ENCODE measurements around the gene ARL2BP. TPM values are rescaled to one million over a fixed set of nuclear protein-coding genes. Genes with fewer than 3 reads are reported as not detected.

ARL2BP gene
- total and polyA plus RNA-seq, 2 of the 13 experiments (the other 11 are each of a cell fraction or from before 2014, with no cell fraction given) = 64.3 to 67.6 TPM

GRCh38 chr16:57300387-57301125 is 55.5 kb downstream of the ARL2BP start (continued):
- TF ChIP-seq, protein P1, sequence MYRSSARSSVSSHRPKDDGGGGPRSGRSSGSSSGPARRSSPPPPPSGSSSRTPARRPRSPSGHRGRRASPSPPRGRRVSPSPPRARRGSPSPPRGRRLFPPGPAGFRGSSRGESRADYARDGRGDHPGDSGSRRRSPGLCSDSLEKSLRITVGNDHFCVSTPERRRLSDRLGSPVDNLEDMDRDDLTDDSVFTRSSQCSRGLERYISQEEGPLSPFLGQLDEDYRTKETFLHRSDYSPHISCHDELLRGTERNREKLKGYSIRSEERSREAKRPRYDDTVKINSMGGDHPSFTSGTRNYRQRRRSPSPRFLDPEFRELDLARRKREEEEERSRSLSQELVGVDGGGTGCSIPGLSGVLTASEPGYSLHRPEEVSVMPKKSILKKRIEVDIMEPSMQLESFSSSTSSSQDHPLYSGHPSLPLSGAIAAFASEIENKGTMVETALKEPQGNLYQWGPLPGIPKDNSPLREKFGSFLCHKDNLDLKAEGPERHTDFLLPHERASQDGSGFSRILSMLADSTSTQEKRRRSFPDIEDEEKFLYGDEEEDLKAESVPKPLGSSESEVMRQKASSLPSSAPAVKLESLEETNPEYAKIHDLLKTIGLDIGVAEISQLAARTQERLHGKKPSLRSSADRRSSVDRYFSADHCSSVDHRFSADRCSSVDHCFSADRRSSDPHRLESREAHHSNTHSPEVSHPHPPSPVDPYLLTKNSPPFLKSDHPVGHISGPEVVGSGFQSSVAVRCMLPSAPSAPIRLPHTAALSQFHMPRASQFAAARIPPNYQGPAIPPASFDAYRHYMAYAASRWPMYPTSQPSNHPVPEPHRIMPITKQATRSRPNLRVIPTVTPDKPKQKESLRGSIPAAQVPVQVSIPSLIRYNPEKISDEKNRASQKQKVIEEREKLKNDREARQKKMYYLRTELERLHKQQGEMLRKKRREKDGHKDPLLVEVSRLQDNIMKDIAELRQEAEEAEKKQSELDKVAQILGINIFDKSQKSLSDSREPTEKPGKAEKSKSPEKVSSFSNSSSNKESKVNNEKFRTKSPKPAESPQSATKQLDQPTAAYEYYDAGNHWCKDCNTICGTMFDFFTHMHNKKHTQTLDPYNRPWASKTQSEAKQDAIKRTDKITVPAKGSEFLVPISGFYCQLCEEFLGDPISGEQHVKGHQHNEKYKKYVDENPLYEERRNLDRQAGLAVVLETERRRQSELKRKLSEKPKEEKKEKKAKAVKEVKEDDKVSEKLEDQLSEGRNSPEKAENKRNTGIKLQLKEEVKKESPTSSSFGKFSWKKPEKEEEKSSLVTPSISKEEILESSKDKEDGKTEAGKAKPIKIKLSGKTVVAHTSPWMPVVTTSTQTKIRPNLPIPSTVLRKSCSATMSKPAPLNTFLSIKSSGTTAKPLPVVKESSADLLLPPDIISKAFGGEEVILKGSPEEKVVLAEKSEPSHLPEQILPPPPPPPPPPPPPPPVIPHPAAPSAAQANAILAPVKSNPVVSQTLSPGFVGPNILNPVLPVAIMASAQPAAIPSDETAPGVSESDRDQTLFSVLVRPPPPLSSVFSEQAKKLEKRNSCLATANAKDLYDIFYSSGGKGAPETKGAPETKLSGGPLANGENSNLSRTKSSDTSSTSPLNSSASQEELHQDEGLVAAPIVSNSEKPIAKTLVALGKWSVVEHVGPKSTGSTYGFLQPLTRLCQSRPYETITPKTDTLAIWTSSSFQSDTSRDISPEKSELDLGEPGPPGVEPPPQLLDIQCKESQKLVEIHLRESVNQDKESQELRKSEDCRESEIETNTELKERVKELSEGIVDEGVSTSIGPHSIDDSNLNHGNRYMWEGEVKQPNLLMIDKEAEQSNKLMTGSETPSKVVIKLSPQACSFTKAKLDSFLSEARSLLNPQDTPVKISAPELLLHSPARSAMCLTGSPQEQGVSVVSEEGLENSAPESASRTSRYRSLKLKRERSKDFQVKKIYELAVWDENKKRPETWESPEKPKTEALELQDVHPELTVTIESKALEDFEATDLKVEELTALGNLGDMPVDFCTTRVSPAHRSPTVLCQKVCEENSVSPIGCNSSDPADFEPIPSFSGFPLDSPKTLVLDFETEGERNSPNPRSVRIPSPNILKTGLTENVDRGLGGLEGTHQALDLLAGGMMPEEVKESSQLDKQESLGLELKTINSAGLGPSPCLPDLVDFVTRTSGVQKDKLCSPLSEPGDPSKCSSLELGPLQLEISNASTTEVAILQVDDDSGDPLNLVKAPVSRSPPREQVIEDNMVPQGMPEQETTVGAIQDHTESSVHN (CRISPR knock-in tag; IDR thresholded peaks at IDR 0.05) = peak; percentile 76; the same call in 1 of the 2 replicates
- TF ChIP-seq, protein P2, sequence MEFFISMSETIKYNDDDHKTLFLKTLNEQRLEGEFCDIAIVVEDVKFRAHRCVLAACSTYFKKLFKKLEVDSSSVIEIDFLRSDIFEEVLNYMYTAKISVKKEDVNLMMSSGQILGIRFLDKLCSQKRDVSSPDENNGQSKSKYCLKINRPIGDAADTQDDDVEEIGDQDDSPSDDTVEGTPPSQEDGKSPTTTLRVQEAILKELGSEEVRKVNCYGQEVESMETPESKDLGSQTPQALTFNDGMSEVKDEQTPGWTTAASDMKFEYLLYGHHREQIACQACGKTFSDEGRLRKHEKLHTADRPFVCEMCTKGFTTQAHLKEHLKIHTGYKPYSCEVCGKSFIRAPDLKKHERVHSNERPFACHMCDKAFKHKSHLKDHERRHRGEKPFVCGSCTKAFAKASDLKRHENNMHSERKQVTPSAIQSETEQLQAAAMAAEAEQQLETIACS (CRISPR knock-in tag; IDR thresholded peaks at IDR 0.05) = no peak
- TF ChIP-seq ZNF598 (CRISPR knock-in tag; IDR thresholded peaks at IDR 0.05; ENCODE audit: borderline replicate concordance) (peak; percentile 93; the same call in 1 of the 2 replicates), ZBTB7B (CRISPR knock-in tag; IDR thresholded peaks at IDR 0.05) (no peak), SNAPC4 (CRISPR knock-in tag; IDR thresholded peaks at IDR 0.05) (no peak), PRMT3 (CRISPR knock-in tag; IDR thresholded peaks at IDR 0.05; ENCODE audit: borderline replicate concordance, low read depth) (peak; percentile 50), SIN3A (IDR thresholded peaks at IDR 0.05; ENCODE audit: borderline replicate concordance, low read depth, low read length) (no peak), DPF2 (CRISPR knock-in tag; IDR thresholded peaks at IDR 0.05; ENCODE audit: borderline replicate concordance, low read depth) (peak; percentile 42; the same call in 1 of the 2 replicates), ZNF232 (CRISPR knock-in tag; IDR thresholded peaks at IDR 0.05; ENCODE audit: borderline replicate concordance) (peak; percentile 18; the same call in 1 of the 2 replicates), ZKSCAN5 (CRISPR knock-in tag; IDR thresholded peaks at IDR 0.05) (no peak), ZNF644 (CRISPR knock-in tag; IDR thresholded peaks at IDR 0.05; ENCODE audit: low read depth) (0 out of 2 replicates have a peak, but pooled peaks have one; percentile 54)
